GM21529 (cell line): Measurements from ENCODE around the gene FOXE1.

Source experiments
- ATAC-seq: cut with Tn5 transposase; IDR thresholded peaks from one replicate; pipeline ENCODE4 v1.9.1; 2021; ENCODE audit not compliant: unreplicated experiment

FOXE1 gene

GRCh38 chr9:97853056-97853843 is at the start of gene FOXE1:
TSS of gene FOXE1 (plus strand) at chr9:97853226. CDS start at chr9:97853915, 689 bp downstream.
- no peak for ATAC-seq

GRCh38 chr9:97804059-97804365 is 49.0 kb upstream of the FOXE1 start:
- ATAC-seq: no peak

- ATAC-seq: no peak
Observed at GRCh38 chr9:97806721-97807120, 46.3 kb upstream of the FOXE1 start.

DNA sequence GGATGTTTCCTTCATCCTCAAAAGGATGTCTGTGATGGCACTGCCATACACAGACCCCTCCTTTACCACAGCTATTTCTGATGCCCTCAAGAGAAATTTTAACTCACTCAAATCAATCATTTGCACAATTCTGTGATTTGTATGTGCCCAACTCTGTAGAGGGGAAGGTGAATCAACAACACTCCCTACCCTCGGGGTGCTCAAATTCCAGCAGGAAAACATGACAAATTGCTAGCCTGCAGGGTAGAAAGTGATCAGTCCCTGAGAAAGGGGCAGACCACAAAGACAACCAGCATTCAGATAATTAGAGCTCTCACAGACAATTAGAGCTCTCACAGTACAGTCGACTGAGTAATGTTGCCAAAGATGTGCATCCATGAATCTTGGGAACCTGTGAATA is 45.3 kb upstream of the FOXE1 start:
- no peak for ATAC-seq

DNA sequence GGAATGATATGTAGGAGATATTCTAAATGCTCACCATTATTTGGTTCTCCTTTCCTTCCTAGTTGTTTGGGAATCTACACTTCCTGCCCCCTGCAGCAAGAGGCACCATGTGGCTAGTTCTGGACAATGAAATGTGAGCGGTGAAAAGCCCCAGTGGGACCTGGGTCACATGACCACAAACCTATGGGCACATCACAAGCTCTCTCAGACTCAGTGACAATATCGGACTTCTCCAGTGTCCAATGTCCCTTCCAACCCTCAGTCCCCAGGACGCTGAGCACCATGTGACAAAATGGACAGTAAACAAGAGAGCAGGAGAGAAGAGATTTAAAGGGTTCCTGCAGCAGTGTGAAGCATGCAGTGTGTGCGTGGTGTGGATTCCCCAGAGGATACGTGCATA is 44.6 kb upstream of the FOXE1 start:
- no peak for ATAC-seq

DNA sequence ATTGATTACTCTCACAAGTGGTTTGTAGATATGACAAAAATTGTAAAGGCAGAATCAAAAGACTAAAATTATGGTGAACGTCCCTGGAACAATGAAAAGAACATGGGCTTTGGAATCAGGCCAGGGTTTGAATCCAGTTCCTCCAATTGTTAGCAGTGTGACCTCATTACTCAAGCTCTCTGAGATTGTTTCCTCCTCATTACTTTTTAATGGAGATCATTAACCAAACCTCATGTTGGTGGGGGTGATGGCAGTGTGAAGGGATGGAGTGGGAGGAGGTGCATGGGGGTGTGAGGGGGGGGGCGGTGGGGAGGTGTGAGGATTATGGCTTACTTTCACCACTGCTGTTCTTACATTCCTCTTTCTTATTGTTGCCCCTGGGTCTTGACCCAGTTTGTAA is 44.1 kb upstream of the FOXE1 start:
- ATAC-seq: no peak

GRCh38 chr9:97809666-97810344 is 43.2 kb upstream of the FOXE1 start:
- ATAC-seq: no peak

DNA sequence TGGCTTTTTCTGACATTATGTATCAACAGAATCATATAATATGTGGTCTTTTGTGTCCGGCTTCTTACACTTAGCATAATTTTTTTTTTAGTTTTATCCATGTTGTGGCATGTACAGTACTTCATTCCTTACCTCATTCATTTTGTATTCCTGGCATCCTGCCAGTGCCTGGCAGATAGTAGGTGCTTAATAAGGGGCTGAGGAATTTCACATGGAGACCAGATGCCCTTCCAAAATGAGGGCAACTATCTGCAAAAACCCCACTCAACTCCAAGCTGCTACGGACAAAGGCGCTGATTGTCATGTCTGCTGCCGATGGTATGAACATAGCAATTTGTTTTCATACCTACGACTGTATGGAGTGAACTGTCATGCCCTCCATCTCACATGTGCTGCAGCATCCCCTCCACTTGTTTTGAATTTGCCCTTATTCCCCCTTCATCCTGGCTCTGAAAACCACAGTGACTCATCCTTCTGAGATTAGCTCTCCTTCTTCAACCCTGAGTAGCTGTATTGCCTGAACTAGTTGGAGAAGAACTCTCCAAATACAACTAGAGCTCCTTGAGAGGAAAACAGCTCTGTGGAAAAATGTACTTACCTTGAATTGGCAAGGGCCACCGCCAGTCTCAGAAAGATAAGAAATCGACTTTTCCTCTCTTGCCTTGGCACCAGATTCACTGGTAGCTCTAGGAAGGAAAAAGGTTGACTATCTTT is 41.3 kb upstream of the FOXE1 start:
- ATAC-seq: no peak

DNA sequence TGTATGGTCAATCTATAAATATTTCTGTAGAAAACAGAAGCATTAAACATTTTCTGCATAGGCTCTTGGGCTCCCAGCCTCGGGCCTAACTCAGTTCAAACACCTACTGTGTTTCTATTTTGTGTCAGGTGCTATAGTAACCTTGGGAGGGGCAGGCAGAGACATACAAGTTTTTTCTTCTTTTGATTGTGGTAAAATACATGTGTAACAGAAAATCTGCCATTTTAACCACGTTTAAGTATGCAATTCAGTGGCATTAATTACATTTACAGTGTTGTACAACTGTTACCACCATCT is 40.8 kb upstream of the FOXE1 start:
- ATAC-seq: no peak

- ATAC-seq: no peak
Observed at GRCh38 chr9:97813072-97813471, 40.0 kb upstream of the FOXE1 start.

DNA sequence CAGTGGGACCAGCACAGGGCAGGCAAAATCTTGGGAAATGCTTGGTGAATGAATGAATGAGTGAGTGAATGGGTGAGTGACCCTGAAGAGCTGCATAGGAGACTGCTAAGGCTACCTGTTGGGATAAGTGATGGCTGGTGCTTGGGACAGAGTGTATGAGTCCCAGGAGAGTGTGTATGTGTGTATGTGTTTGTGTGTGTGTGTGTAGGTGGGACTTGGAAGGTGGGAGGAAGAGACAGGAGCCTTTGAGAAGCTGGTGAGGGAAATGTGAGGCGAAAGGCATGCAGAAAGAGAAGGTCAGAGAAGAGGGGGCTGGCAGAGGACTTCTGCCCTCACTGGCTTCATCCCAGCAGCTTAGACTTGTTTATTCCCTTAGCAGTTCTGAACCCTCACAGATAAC is 33.3 kb upstream of the FOXE1 start:
- no peak for ATAC-seq

DNA sequence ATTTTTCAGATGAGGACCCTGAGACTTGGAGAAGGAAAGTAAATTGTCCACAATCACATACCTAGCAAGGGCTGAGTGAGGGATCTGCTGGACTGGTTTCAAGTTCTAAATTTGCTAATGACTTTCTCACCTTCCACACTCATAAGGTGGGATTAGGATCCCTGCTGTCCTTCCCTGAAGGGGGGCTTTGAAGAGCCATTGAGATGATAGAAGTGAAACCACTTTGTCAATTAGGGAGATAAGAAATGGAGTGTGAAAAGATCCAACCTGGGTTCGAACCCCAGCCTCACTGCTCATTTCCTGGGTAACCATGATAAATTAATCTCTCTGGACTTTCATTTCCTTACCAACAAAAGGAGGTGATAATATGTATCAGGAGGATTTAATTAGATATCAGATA is 32.7 kb upstream of the FOXE1 start:
- ATAC-seq: no peak

GRCh38 chr9:97830884-97831829 is 21.9 kb upstream of the FOXE1 start:
- ATAC-seq: no peak

DNA sequence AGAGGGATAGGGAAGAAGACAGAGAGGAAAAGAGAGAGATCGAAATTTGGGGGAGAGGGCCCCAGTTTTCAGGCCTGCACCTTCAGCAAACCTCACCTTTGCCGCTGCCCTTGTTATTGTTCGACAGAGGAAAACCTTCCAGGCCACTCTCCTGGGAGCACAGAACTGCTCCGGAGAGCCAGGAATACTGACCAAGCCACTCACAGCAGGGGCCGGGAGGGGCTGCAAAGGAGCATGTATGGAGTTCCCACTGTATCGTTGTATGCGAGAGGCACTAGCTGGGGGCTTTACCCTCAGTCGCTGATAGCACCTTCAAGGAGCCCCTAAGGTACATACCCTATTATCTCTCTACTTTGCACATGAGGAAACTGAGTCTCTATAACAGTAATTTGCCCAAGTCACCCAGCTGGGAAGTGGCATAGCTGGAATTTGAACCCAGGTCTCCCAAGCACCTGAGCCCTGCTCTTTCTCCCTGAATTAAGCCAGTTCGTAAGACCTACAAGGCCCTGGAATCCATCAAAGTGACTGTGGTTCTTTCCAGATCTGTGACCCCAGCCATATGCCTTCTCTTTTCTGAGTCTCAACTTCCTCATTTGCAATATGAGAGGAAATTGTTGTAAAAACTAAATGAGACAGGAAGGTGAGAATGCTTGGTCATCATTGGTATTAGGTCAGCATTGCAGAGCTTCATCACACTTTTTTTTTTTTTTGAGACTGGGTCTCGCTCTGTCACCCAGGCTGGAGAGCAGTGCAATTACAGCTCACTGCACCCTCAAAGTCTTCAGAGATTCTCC is 21.0 kb upstream of the FOXE1 start:
- no peak for ATAC-seq

- ATAC-seq: no peak
Observed at GRCh38 chr9:97840521-97840920, 12.5 kb upstream of the FOXE1 start.

DNA sequence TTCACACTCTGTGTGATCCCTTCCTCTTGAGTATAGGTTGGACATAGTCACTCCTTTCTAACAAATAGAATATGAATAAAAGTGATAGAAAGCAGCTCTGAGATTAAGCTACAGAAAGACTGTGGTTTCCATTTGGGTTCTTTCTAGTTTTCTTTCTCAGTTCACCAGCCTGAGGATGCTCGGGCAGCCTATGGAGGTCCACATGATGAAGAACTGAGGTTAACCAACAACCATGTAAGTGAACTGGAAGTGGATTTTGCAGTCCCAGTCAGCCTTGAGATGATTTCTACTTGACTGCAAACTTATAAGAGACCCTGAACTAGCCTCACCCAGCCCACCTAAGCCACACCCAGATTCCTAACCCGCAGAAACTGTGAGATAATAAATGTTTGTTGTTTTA is 10.1 kb upstream of the FOXE1 start:
- no peak for ATAC-seq

DNA sequence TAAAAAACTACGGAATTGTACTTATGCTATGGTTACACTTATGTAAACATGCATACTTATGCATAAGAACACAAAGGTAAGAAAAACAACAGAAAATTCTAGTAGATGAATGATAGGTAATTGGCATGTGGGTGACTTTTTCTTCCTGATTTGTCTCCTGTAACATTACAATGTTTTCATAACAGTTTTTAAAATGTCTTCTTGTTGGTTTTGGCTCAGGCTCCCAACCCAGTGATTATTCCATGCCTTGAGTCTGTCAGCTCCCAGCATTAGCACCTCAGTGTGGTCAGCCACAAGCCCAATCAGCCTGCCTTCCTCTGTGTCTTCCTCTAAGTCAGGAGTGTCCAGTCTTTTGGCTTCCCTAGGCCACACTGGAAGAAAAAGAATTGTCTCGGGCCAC is 7.9 kb upstream of the FOXE1 start:
- ATAC-seq: no peak

DNA sequence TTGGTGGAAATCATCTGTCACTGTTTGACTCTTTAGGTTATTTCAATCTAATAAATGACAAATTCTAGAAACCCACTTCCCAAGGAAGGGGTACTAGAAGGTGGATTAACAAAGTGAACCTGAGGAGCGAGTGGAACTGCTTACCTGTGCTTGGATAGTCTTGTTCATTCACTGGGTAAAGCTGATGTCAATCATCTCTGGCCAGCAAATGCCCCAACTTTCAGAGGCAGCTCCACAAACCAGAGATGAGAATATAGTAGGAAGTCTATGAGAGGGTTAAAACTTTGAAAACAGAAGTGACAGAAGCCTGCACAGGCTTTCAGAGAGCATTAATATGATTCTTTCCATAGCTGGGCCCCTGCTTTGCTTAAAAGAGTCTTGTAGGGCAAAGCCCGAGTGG is 7.3 kb upstream of the FOXE1 start:
- no peak for ATAC-seq

DNA sequence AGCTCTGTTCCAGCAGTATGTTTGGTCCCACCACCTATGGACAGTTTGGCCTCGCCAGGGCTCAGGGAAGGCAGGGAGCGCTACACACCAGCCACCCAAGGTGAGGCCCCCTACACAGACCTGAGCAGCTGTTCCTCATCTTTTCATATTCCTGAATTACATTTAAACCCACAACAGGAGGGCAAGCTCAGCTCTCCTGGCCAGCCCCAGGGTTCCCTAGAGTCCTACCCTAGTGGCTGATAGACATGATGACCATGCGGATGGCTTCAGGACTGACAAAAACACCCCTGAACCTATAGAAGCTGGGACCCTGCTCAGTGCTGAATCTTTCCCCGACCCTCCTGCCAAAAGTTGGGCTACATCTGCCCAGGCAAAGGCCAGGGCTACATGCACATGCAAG is 6.7 kb upstream of the FOXE1 start:
- no peak for ATAC-seq

DNA sequence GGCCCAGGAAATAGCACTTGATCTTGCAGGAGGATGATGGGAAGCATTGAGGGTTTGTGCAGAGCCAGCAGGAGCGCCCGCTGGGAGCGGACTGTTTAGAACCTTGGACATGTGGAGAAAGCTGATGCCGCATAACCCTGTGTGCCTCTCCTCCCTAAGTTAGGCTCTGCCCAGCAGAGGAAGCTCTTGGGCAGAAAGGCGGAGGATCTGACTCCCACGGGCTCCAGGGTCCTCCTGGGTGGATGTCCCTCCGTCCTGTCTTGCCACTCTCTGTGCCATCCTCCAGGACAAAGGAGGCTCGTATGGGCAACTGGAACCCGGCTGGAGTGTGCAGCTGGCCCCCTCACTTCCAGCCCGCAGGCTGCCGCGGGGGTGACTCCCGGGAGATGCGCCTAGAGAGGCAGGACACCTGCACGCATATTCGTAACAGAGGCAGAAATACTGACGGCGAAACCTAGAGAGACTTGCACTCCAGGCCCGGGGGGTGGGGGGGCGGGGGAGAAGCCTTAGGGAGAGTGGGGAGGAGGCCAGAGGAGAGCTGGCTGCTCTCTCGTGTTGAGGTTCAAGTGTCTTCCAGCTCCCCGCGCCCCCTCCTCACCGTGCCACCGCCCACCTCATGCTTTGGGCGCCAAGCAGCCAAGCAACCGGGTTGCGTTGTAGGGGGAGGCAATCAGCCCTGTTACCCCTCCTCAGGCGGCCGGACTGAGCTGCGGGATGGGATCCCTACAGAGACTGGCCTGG is 5.4 kb upstream of the FOXE1 start:
- ATAC-seq: no peak
